C4-2B (cell line): ENCODE measurements around the gene STAG1.
"Not testable (repeated sequence)": the region's sequence is repeated elsewhere in the genome, so short reads cannot be mapped to it uniquely, and the experiment has no call there.

Source experiments
- H3K27ac ChIP-seq: fragments of 450-650 bp; 2 replicates; pipeline ENCODE4 v1.5.1; 2017
- ZFX ChIP-seq: fragments of 450-650 bp; IDR thresholded peaks from 2 replicates; pipeline ENCODE4 v1.6.1; 2017
- TF ChIP-seq, protein P1 (sequence below): fragments of 450-650 bp; conservative IDR thresholded peaks from 2 replicates; pipeline ENCODE4 v1.5.1; 2017; ENCODE audit warnings: mild to moderate bottlenecking

Gene STAG1

GRCh38 chr3:136741063-136741462 lies 11.1 kb downstream of the STAG1 start:
- TF ChIP-seq, protein P1, sequence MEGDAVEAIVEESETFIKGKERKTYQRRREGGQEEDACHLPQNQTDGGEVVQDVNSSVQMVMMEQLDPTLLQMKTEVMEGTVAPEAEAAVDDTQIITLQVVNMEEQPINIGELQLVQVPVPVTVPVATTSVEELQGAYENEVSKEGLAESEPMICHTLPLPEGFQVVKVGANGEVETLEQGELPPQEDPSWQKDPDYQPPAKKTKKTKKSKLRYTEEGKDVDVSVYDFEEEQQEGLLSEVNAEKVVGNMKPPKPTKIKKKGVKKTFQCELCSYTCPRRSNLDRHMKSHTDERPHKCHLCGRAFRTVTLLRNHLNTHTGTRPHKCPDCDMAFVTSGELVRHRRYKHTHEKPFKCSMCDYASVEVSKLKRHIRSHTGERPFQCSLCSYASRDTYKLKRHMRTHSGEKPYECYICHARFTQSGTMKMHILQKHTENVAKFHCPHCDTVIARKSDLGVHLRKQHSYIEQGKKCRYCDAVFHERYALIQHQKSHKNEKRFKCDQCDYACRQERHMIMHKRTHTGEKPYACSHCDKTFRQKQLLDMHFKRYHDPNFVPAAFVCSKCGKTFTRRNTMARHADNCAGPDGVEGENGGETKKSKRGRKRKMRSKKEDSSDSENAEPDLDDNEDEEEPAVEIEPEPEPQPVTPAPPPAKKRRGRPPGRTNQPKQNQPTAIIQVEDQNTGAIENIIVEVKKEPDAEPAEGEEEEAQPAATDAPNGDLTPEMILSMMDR, result no peak
- TF ChIP-seq ZFX, result no peak
- H3K27ac ChIP-seq, result no peak overlapping the region

GRCh38 chr3:136740351-136740958 lies 11.7 kb downstream of the STAG1 start:
- no peak for TF ChIP-seq ZFX
- H3K27ac ChIP-seq, result no peak overlapping the region

DNA sequence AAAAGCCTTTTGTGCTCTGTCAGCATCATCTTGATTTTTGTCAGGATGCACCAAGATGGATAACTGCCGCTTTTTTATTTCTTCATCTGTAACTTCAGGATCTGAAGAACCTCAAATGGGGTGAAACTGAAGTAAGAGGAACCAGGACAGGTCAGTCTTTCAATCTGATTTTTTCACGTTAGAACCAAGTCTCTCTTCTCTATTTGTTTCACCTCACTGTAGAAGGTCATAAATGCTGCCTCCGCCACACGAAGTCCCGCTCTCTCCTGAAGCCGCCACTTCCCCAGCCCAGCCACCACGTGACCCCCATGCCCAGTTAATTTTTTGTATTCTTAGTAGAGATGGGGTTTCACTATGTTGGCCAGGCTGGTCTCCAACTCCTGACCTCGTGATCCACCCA lies 15.2 kb downstream of the STAG1 start:
- not testable (repeated sequence) for H3K27ac ChIP-seq

DNA sequence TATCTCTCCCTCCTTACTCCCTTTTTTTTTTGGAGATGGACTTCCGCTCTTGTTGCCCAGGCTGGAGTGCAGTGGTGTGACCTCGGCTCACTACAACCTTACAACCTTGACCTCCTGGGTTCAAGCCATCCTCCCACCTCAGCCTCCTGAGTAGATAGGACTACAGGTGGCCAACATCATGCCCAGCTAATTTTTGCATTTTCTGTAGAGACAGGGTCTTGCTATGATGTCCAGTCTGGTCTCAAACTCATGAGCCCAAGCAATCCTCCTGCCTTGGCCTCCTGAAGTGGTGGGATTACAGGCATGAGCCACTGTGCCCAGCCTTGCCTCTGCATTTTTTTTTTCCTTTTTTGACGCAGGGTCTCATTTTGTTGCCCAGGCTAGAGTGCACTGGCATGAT lies 17.1 kb downstream of the STAG1 start:
- no peak overlapping the region for H3K27ac ChIP-seq
- no peak for TF ChIP-seq ZFX
- TF ChIP-seq, protein P1, result no peak

GRCh38 chr3:136734382-136735070 lies 17.7 kb downstream of the STAG1 start:
- TF ChIP-seq ZFX, result no peak
- TF ChIP-seq, protein P1, result no peak
- H3K27ac ChIP-seq, result no peak overlapping the region

- TF ChIP-seq, protein P1, result no peak
- no peak for TF ChIP-seq ZFX
Observed at GRCh38 chr3:136733317-136733833, 18.8 kb downstream of the STAG1 start.

GRCh38 chr3:136731274-136731884 lies 20.8 kb downstream of the STAG1 start:
- TF ChIP-seq, protein P1, result no peak
- no peak for TF ChIP-seq ZFX
- H3K27ac ChIP-seq, result no peak overlapping the region

More at GRCh38 chr3:136733317-136733833, 18.8 kb downstream of the STAG1 start:
- no peak overlapping the region for H3K27ac ChIP-seq

DNA sequence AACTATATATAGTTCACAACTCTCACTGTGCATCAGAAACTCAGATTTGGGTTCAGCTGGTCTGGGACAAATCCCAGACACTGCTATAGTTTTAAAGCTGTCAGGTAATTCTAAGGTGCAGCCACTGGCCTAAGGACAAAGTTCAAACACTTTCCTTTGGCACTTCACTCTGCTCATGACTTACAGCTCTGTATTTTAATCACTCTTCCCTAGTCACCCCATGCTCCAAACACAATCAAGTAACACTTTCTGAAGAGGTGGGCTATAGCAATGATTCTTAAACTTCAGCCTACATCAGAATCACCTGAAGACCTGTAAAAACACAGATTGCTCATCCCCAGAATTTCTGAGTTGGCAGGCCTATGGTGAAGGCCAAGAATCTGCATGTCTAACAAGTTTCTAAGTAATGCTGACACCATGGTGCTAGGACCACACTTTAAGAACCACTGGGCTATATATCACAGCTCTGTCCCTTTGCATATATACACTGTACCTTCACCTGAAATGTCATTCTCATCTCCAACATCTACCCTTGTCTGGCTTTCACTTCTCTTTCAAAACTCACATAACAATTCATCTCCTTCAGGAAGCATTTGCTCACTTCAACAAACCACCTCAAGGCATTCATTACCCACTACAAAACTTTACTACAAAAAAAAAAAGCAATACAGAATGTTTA lies 21.4 kb downstream of the STAG1 start:
- TF ChIP-seq ZFX, result no peak
- TF ChIP-seq, protein P1, result no peak
- no peak overlapping the region for H3K27ac ChIP-seq
